Measurements from ENCODE around the gene HABP4. TPM values are rescaled to one million over a fixed set of nuclear protein-coding genes. Genes with fewer than 3 reads are reported as not detected.

The HABP4 gene
- total and polyA plus RNA-seq, 9 of the 15 experiments (the other 6 are each of a cell fraction or from before 2014, with no cell fraction given) = 0.38 to 2.4 (median 1.9) TPM

DNA sequence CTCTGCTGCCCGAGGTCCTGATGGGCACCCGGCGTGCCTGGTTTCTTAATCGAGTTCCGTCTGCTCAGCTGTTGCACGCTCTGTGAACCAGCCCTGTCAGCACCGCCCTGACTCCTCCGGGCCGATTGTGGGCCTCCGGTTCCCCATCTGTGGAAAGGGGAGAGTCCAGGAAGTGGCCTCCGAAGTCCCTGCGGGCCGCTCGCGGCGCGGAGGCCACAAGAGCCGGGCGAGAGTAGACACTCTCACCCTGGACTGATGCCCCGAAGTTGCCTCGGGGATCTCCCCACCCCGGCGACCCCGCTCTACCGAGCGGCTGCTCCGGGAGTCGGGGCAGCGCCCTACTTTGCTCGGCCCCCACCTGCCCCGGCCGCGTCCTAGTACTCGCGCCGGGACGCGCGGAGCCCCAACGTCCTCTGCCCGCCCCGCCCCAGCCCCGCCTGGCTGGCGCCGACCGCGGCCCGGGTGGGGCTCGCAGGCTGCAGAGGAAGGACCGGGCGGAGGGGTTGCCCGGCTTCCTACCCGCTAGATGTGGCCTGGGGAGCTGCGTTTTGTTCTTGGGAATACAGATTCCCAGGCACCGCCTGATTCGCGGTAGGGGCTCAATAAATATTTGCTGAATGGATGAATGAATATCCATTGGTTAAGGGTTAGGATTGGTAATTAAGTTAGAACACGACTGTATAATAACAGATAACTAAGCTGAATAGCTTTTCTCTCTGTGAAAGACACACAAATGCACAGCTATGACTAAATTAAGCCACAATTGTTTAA lies 30.9 kb upstream of the HABP4 start (continued):
- TF ChIP-seq, protein P1, sequence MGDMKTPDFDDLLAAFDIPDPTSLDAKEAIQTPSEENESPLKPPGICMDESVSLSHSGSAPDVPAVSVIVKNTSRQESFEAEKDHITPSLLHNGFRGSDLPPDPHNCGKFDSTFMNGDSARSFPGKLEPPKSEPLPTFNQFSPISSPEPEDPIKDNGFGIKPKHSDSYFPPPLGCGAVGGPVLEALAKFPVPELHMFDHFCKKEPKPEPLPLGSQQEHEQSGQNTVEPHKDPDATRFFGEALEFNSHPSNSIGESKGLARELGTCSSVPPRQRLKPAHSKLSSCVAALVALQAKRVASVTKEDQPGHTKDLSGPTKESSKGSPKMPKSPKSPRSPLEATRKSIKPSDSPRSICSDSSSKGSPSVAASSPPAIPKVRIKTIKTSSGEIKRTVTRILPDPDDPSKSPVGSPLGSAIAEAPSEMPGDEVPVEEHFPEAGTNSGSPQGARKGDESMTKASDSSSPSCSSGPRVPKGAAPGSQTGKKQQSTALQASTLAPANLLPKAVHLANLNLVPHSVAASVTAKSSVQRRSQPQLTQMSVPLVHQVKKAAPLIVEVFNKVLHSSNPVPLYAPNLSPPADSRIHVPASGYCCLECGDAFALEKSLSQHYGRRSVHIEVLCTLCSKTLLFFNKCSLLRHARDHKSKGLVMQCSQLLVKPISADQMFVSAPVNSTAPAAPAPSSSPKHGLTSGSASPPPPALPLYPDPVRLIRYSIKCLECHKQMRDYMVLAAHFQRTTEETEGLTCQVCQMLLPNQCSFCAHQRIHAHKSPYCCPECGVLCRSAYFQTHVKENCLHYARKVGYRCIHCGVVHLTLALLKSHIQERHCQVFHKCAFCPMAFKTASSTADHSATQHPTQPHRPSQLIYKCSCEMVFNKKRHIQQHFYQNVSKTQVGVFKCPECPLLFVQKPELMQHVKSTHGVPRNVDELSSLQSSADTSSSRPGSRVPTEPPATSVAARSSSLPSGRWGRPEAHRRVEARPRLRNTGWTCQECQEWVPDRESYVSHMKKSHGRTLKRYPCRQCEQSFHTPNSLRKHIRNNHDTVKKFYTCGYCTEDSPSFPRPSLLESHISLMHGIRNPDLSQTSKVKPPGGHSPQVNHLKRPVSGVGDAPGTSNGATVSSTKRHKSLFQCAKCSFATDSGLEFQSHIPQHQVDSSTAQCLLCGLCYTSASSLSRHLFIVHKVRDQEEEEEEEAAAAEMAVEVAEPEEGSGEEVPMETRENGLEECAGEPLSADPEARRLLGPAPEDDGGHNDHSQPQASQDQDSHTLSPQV (IDR thresholded peaks at IDR 0.05) = peak; percentile 74; the same call in 1 of the 2 replicates
- TF ChIP-seq HOXB6 (CRISPR knock-in tag; IDR thresholded peaks at IDR 0.05; ENCODE audit: borderline replicate concordance) = no peak
- TF ChIP-seq, protein P2, sequence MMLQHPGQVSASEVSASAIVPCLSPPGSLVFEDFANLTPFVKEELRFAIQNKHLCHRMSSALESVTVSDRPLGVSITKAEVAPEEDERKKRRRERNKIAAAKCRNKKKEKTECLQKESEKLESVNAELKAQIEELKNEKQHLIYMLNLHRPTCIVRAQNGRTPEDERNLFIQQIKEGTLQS (IDR thresholded peaks at IDR 0.05) = no peak
- TF ChIP-seq, protein P2 (CRISPR knock-in tag; conservative IDR thresholded peaks at IDR 0.05) = no peak
- TF ChIP-seq SMARCA5 (IDR thresholded peaks at IDR 0.05) = no peak
- TF ChIP-seq YY1 (IDR thresholded peaks at IDR 0.05; ENCODE audit: borderline replicate concordance in 1 of 3, control insufficient read depth in 1 of 3, extremely low read depth in 1 of 3, insufficient read depth in 3 of 3, insufficient read length in 1 of 3, insufficient replicate concordance in 2 of 3, low read depth in 1 of 3, low read length in 2 of 3) = peak in 2 of 3 experiments; percentile 52 to 62
- no peak for TF ChIP-seq ZNF143 (CRISPR knock-in tag; IDR thresholded peaks at IDR 0.05)
- no peak for TF ChIP-seq BCL6 (CRISPR knock-in tag; IDR thresholded peaks at IDR 0.05)
- TF ChIP-seq TAL1 (IDR thresholded peaks at IDR 0.05) = no peak
- no peak for TF ChIP-seq POLR3A (IDR thresholded peaks at IDR 0.05; ENCODE audit: borderline replicate concordance, extremely low read depth, insufficient read depth, insufficient read length)
- TF ChIP-seq SRSF7 (optimal IDR thresholded peaks at IDR 0.05; ENCODE audit: low read depth, low read length) = no peak
- TF ChIP-seq, protein P3, sequence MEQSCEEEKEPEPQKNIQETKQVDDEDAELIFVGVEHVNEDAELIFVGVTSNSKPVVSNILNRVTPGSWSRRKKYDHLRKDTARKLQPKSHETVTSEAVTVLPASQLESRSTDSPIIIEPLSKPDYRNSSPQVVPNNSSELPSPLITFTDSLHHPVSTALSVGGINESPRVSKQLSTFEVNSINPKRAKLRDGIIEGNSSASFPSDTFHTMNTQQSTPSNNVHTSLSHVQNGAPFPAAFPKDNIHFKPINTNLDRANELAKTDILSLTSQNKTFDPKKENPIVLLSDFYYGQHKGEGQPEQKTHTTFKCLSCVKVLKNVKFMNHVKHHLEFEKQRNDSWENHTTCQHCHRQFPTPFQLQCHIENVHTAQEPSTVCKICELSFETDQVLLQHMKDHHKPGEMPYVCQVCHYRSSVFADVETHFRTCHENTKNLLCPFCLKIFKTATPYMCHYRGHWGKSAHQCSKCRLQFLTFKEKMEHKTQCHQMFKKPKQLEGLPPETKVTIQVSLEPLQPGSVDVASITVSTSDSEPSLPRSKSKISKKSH (CRISPR knock-in tag; IDR thresholded peaks at IDR 0.05) = no peak
- TF ChIP-seq LARP7 (IDR thresholded peaks at IDR 0.05) = no peak
- TF ChIP-seq, protein P4, sequence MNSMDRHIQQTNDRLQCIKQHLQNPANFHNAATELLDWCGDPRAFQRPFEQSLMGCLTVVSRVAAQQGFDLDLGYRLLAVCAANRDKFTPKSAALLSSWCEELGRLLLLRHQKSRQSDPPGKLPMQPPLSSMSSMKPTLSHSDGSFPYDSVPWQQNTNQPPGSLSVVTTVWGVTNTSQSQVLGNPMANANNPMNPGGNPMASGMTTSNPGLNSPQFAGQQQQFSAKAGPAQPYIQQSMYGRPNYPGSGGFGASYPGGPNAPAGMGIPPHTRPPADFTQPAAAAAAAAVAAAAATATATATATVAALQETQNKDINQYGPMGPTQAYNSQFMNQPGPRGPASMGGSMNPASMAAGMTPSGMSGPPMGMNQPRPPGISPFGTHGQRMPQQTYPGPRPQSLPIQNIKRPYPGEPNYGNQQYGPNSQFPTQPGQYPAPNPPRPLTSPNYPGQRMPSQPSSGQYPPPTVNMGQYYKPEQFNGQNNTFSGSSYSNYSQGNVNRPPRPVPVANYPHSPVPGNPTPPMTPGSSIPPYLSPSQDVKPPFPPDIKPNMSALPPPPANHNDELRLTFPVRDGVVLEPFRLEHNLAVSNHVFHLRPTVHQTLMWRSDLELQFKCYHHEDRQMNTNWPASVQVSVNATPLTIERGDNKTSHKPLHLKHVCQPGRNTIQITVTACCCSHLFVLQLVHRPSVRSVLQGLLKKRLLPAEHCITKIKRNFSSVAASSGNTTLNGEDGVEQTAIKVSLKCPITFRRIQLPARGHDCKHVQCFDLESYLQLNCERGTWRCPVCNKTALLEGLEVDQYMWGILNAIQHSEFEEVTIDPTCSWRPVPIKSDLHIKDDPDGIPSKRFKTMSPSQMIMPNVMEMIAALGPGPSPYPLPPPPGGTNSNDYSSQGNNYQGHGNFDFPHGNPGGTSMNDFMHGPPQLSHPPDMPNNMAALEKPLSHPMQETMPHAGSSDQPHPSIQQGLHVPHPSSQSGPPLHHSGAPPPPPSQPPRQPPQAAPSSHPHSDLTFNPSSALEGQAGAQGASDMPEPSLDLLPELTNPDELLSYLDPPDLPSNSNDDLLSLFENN (IDR thresholded peaks at IDR 0.05; ENCODE audit: low read depth in 2 of 2, low read length in 2 of 2) = no peak
- TF ChIP-seq KLF6 (CRISPR knock-in tag; IDR thresholded peaks at IDR 0.05; ENCODE audit: borderline replicate concordance) = peak; percentile 53; the same call in 1 of the 2 replicates
